Fibroblast of villous mesenchyme (primary cell): ENCODE results near the gene EDRF1. TPM values are rescaled to one million over a fixed set of nuclear protein-coding genes. Genes with fewer than 3 reads are reported as not detected.
A peak's percentile ranks its signal among the peaks of the same experiment; 100 is the strongest.
"Not testable (repeated sequence)": the region's sequence is repeated elsewhere in the genome, so short reads cannot be mapped to it uniquely, and the experiment has no call there.

ENCODE experiments used
- DNase-seq: peaks from one replicate; pipeline ENCODE4 v3.0.0-alpha.2; 2010; ENCODE audit warnings: low read depth
- H3K4me3 ChIP-seq: 2 replicates; pipeline ENCODE4 v1.5.1; 2011; ENCODE audit warnings: low read depth, mild to moderate bottlenecking, low read length
- total RNA-seq: library from RNA; depleted of rRNA; stranded (reverse); fragments of >200 nt; gene quantifications from 2 replicates; pipeline ENCODE4 v1.2.3, GENCODE V29; 2012
- TF ChIP-seq, protein P1 (sequence below): IDR thresholded peaks from 2 replicates; pipeline ENCODE4 v1.5.1; 2012; ENCODE audit warnings: low read depth, mild to moderate bottlenecking, low read length; ENCODE audit not compliant: insufficient read depth

EDRF1 gene
- total RNA-seq, 1 donor, result 29.8 TPM

DNA sequence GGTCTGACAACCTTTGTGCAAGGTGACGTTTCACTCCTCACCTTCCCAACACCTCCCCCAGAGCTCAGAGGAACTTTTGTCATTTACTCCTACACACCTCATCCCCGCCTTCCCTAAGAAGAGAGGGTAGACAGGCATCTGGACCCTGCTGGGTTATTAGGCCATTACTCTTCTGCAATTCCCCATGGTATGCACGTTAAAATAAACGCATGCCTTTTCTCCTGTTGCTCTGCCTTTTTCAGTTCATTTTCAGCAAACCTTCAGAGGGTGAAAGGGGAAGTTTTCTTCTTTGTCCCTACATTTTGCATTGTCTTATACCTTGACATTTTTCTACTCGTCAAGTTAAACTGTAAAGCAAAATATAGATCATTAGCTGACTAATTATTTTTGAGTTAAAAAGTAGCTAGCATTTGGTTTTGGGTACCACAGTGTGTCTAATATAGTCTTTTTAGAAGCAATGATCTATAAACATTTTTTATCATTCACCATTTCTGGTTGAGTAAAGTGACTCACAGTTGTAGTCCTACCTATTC is 10.5 kb upstream of the EDRF1 start:
- TF ChIP-seq, protein P1, sequence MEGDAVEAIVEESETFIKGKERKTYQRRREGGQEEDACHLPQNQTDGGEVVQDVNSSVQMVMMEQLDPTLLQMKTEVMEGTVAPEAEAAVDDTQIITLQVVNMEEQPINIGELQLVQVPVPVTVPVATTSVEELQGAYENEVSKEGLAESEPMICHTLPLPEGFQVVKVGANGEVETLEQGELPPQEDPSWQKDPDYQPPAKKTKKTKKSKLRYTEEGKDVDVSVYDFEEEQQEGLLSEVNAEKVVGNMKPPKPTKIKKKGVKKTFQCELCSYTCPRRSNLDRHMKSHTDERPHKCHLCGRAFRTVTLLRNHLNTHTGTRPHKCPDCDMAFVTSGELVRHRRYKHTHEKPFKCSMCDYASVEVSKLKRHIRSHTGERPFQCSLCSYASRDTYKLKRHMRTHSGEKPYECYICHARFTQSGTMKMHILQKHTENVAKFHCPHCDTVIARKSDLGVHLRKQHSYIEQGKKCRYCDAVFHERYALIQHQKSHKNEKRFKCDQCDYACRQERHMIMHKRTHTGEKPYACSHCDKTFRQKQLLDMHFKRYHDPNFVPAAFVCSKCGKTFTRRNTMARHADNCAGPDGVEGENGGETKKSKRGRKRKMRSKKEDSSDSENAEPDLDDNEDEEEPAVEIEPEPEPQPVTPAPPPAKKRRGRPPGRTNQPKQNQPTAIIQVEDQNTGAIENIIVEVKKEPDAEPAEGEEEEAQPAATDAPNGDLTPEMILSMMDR, result no peak
- no peak for DNase-seq
- no peak overlapping the region for H3K4me3 ChIP-seq

DNA sequence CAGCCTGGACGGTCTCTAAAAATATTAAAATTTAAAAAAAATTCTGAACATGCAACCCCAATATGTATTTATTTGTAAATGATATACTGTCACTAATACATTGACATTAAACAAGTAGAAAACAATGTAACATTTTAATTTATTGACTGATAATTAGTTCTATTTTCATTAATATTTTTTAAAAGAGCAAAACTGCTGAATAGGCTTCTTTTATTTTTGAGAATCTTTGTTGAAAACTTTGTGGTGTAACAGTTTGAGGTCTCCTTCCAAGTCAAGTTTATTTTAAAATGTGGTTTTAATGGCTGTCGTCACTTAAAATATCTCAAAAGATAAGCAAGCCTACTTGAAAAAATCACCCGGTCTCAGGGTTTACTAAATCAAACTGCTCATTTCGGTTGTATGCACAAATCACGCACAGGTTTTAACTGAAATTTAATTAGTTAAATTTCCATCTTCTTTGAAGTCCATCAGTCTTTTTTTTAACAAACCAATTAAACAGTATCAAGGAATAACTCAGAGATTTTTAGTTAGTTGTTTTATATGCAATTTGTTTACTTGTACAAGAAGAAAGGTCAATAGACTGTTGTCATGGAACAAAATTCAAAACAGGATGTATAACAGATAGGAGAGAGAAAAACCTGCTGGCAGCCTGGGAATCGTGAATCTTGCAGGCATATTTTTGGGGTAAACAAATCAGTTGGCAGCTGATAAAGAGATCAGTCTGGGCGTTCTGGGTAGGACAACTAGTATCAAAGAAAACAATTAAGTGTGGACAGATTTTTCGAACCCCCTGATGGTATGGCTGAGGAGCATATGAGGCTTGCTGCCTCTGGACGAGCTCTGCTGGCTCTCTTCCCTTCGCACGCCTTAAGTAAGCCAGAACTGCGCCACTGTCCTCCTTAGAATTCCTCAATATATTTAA is 9.7 kb upstream of the EDRF1 start:
- TF ChIP-seq, protein P1, result no peak
- DNase-seq, result peak; percentile 86
- H3K4me3 ChIP-seq, result peak overlapping the region; percentile 10

DNA sequence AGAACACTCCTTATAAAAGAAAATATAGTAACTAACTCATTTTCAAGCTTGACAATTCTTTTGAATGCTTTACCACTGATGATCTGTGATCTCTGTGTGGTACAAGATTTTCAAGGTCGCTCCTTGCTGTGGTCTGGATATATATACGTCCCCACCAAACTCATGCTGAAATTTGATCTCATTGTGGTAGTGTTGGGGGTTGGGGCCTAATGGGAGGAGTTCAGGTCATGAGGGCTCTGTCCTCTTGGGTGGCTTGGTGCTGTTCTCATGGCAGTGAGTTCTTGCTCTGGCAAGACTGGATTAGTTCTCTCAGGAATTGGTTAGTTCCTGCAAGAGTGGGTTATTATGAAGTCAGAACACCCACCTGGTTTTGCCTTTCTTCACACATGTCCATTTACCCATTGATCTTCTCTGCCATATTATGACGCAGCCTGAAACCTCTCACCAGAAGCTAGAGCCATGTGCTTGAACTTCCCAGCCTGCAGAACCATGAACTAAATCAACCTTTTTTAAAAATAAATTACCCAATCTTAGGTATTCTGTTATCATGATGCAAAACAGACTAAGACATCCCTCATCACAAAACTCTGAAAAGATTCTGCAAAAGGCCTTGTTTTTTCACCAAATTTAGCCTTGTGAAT is 8.3 kb upstream of the EDRF1 start:
- TF ChIP-seq, protein P1, result no peak

DNA sequence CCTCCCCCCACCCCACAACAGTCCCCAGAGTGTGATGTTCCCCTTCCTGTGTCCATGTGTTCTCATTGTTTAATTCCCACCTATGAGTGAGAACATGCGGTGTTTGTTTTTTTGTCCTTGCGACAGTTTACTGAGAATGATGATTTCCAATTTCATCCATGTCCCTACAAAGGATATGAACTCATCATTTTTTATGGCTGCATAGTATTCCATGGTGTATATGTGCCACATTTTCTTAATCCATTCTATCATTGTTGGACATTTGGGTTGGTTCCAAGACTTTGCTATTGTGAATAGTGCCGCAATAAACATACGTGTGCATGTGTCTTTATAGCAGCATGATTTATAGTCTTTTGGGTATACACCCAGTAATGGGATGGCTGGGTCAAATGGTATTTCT is 4.8 kb upstream of the EDRF1 start:
- H3K4me3 ChIP-seq, DNase-seq: not testable (repeated sequence)

More for the DNA sequence above, 8.3 kb upstream of the EDRF1 start:
- DNase-seq, result no peak
- H3K4me3 ChIP-seq, result no peak overlapping the region

DNA sequence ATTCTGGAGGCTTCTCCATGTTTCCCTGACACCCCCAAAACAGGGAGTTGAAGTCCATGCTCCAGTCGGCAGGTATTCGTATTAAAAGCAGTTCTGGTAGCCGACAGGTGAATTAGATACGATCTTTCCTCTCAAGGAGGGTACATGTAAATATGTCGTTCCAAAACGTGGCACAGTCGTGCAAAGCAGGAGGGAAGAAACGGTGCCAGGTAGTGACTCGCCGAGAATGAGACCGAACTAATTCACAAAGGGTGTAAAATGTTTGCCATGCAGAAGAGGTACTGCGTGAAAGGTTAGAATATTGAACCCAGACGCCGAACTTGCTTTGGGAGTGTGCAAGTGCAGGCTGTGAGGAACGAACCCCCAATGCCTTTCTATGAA is 483 bp downstream of the EDRF1 start:
- TF ChIP-seq, protein P1, result no peak
- H3K4me3 ChIP-seq, result peak overlapping the region; percentile 100
- DNase-seq, result peak; percentile 3

DNA sequence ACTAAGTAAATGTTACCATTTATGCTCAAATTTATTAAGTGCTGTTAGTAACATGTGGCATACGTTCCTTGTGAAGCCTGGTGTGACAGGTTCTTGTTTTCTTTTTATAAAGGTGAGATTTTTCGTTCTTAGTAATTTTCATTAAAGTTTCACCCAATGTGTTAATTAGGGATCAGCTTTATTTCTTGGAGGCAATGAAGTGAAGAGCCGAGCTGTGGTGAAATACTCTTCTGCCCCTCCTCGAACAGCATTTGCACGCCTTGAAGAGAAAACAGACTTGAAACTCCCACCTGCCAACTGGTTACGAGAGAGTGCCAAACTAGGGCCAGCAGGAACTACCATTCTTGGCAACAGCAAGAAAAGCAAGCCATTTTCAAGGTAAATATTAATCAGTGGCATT is 1.5 kb downstream of the EDRF1 start:
- TF ChIP-seq, protein P1, result no peak
- H3K4me3 ChIP-seq, result no peak overlapping the region
- DNase-seq, result no peak

DNA sequence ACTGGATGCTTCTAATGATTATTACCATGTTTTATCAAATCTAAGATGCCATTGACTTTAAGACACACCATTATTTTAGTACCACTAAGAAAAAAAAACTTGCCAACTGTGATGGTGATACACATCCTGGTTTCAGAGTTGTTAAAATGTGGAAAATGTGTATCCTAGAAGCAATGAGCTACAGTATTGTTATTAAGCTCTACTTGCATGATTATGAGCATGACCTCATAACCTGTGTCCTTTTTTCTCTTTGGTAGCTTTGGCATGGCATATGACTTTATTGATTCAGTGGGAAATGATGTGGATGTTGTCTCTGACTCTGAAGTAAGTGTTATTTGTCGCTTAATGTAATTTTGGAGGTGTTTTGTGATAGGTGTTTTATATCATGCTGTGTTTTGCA is 3.3 kb downstream of the EDRF1 start:
- H3K4me3 ChIP-seq, result no peak overlapping the region
- no peak for DNase-seq
- TF ChIP-seq, protein P1, result no peak
